GM19035 (cell line): Measurements from ENCODE around the gene TBXA2R.
A peak's percentile ranks its signal among the peaks of the same experiment; 100 is the strongest.

Source experiments
- ATAC-seq: cut with Tn5 transposase; IDR thresholded peaks from one replicate; pipeline ENCODE4 v1.9.1; 2021; ENCODE audit not compliant: unreplicated experiment

Gene TBXA2R

GRCh38 chr19:3556978-3557460 lies 49.7 kb downstream of the TBXA2R start:
- ATAC-seq, result peak; percentile 9

DNA sequence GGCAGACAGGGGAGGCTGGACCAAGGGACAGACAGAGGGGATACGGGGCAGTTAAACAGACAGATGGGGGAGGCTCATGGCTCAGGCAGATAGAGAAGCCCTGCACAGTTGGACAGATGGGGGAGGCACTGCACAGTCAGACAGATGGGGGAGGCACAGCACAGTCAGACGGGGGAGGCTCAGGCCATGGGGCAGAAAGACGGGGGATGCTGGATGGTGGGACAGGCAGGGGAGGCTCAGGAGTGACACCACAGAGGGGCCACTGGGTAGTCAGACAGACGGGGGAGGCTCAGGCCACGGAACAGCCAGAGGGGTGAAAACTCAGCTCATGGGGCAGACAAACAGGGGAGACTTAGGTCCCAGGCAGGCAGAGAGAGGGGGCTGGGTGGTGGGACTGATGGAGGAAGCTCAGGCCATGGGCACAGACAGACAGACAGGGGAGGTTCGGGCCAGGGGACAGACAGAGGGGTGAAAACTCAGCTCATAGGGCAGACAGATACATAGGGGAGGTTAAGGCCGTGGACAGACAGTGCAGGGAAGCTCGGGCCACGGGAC lies 50.2 kb downstream of the TBXA2R start:
- no peak for ATAC-seq

DNA sequence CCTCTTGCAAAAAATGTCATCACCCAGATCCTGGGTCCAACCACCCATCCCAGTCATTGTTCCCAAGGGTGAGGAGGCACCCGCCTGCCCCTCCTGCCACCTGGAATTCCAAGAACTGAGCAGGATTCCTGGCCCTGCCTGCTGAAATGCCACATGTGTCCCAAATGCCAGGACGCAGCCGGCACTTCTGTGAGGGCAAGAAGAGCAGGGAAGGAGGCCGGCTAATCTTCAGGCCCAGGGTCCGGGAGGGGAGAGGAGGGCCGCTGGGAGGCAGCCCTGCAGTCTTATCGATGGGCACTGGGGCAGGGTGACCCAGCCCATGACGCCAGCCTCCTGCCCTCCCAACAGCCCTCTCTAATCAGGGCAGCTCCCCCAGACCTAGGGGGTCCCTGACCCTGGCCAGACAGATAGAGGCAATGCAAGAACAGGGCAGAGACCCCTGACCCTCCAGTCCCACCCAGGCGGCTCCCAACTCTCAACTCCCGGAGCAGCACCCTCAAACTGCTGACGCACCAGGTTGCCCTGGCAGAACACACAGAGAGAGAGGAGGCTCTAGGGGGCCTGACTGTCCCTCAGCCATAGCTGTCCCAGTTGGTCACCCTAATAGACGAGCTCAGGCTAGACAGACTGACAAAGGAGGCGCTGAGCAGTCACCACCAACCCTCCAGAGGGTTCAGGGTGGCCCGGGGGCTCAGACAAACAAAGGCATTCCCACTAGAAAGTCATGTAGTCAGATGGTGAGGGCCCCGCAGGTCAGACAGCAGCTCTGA lies 50.8 kb downstream of the TBXA2R start:
- ATAC-seq, result no peak

DNA sequence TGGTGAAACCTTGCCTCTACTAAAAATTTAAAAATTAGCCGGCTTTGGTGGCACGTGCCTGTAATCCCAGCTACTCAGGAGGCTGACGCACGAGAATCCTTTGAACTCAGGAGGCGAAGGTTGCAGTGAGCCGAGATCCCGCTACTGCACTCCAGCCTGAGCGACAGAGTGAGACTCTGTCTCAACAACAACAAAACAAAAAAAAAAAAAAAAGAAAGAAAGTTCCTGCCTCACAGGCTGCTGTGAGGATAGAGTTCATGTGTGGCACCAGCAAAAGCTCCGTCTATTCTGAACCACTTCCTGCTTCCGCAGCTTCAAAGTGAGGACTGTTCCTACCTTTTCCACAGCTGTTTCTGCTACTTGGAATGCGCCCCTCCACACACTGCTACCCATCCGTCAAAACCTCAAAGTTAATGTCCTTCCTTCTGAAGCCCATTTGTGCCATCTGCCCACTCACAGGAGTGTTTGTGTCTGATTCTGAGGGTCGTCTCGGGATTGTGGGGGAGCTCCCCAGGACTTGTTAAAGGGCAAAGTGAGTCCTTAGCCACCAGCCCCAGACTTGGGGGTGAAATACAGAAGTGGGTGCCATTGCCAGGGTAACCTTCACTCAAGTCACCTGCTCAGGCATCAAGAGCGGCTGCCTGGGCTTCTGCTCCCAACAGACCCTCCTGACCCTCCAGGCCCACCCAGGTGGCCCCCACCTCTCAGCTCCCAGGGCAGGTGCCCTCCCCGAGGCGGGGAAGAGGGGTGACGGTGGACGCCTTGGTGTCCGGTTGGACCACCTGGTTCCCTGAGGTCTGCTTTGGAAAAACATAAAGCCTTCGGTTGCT lies 52.2 kb downstream of the TBXA2R start:
- no peak for ATAC-seq

DNA sequence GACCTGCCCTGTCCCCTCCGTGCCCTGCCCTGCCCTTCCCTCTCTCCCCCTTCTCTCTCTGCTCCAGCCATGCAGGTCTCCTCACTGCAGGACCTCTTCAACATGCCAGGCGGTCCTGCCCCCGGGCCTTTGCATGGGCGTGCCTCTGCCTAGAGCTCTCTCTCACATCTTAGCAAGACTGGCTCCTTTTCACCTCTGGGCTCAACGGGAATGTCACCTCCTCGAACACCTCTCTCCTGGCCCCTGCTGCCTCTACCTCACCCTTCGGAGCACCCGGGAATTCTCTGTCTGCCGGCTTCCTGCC lies 54.9 kb downstream of the TBXA2R start:
- no peak for ATAC-seq

DNA sequence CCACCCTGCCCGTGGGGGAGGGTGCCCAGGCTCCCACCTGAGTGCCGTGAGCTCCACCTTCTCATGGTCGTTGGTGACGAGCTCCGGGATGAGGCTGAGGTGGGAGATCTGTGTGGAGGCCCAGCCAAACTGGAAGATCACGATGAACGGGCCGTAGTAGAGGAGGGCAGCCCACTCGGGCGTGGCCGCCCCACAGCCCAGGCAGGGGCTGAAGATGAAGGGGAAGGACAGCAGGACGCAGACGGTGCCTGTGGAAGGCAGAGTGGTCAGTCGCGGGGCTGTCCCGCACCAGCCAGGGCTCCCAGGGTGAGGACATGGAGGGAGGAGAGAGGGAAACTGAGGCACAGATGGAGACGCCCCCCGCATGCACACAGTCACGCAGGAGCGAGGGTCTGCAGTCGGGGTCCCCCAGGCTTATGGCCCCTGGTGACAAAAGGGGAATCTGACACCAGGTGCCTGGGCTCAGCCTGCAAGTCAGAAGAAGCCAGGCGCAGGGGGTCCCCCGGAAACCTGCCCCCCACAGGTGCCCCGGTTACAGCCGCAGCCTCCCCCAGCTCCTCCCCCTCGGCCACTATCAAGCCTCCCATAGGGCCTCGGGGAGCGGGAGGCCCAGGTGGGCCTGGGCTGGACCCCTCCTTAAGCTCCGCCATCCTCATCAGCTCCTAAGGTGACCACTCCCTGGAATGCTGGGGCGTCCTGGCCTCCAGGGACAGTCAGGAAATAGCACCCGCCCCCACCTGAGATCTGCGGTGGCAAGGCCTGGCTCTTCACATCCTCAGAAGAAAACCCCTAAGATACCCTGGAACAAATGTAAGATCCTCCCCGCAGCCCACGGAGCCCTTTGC lies 55.5 kb downstream of the TBXA2R start:
- no peak for ATAC-seq

GRCh38 chr19:3549816-3550215 lies 56.9 kb downstream of the TBXA2R start:
- ATAC-seq, result no peak

DNA sequence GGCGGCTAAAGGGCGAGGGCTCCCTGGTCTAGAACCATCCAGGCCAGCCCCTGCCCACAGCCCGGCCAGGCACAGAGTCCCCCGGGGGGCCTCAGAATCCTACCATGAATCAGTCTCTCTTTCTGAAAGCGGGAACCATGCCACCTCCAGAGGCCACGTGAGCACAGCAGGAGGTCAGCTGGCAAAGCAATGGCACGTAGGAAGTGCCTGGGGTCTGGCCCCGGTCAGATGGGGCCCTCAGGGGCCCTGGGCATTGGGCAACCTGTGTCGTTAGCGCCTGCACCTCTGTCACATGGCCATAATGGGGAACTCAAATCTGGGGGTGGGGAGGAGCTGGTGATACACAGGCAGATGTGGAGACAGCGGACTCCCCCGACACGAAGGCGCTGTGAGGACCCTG lies 58.1 kb downstream of the TBXA2R start:
- no peak for ATAC-seq

GRCh38 chr19:3547767-3548282 lies 58.9 kb downstream of the TBXA2R start:
- no peak for ATAC-seq

DNA sequence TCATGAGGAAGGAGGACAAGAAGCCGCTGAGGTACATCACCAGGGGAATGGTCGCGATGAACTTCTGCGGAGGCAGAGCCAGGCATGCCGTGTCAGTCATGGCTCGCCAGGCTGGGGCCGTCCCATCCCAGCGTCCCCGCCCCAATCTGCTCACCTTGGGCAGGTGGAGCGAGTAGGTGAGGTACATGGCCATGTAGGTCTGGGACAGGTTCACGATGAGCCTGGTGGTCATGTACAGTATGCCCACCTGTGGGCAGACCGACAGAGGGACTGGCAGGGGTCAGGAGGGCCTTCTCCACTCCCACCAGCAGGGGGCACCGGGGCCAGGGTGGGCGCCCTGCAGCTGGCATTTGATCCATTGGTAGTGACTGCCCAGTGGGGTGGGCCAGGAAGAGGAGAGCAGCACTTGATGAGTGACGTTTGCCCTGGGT lies 59.4 kb downstream of the TBXA2R start:
- no peak for ATAC-seq

DNA sequence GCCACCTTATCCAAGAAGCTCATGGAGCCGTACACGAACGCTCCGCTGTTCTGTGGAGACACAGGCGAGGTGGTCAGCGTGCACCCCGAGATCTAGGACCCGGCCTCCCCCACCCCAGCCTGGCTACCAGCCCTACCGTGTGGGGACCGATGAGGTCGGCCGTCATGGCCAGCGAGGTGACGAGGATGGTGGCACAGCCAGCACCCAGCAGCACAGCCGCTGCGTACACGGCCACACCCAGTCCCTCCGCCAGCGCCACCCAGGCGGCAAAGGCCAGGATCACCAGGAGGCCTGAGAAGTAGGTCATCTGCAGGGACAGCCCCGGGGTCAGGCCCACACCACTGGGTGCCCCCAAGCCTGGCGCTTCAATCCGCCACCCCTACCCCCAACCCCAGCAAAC lies 60.6 kb downstream of the TBXA2R start:
- no peak for ATAC-seq

GRCh38 chr19:3545669-3546034 lies 61.0 kb downstream of the TBXA2R start:
- no peak for ATAC-seq

DNA sequence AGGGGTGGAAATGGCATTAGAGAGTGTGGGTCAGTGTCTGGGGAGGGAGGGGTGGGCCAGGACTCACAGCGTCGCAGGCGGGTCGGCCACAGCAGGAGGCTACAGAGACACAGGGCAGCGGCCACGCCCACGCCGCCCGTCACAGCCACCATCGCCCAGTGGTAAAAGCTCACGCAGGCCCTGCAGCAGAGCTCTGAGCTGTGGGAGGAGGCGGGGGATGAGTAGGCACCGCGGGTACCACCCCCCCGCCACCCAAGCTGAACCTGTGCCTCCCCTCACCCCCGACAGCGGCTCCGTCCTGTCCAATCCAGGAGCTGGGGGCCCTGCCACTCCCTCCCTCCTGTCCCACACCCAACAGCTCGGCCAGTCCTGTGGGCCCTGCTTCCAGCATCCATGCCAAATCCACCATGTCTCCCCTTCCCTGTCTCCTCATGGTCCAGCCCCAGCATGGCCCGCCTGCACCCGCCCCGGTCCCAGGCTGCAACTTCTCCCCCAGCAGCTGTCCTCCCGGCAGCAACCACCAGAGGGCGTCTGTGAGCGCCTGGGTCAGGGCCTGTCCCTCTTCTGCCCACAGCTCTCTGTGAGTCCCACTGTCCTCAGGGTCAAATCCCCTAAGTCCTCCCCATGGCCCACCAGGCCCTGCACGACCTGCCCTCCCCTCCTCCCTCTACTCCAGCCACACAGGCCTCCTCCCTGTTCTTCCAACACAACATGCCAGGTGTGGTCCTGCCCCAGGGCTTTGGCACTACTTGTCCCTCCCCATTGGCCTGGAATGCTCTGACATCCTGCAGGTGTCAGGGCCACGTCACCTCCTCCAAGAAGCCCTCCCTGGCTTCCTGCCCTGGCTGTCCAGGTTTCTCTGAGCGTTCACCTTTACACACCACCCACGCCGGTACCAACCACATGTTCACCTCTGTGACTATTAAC lies 61.7 kb downstream of the TBXA2R start:
- ATAC-seq, result no peak
